Hepatocyte (in vitro differentiated cells): ENCODE measurements around the gene ATP5MG.

Experiments used
- CTCF ChIP-seq: fragments of 200-600 bp; sonication (generic); IDR thresholded peaks from 2 replicates; pipeline ENCODE4 v1.5.1; 2016; ENCODE audit warnings: antibody characterized with exemption, mild to moderate bottlenecking; ENCODE audit not compliant: poor library complexity
- EZH2 ChIP-seq: fragments of 200-600 bp; sonication (generic); IDR thresholded peaks from 2 replicates; pipeline ENCODE4 v1.6.1; 2016; ENCODE audit warnings: antibody characterized with exemption, mild to moderate bottlenecking, borderline replicate concordance
- EZH2phosphoT487 ChIP-seq: fragments of 200-600 bp; sonication (generic); IDR thresholded peaks from one replicate; pipeline ENCODE4 v1.6.1; 2018; ENCODE audit warnings: antibody characterized with exemption, mild to moderate bottlenecking, low read depth, moderate library complexity; ENCODE audit not compliant: unreplicated experiment, severe bottlenecking

DNA sequence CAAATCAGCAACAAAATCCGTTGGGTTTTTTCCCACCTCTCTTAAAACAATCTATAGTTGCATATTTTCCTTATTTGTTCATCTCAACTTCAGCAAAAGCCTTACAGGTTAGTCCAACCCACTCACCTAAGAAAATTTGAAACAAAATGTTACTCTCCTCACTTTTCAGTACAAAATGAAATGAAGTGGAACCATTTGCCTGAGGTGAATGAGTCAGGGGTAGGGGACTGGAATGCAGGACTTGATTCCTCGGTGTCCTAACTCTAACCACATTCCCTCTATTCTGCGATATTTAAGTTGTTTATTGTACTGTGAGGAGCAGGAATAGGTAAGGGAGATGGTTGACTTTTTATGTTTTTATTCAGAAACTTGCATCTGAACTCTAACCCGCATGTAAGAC, 16.4 kb downstream of the ATP5MG start:
- TF ChIP-seq CTCF (no peak), EZH2 (no peak), EZH2phosphoT487 (no peak)
